Measurements from ENCODE around the gene PAK1IP1.
A peak's percentile ranks its signal among the peaks of the same experiment; 100 is the strongest.

The PAK1IP1 gene

DNA sequence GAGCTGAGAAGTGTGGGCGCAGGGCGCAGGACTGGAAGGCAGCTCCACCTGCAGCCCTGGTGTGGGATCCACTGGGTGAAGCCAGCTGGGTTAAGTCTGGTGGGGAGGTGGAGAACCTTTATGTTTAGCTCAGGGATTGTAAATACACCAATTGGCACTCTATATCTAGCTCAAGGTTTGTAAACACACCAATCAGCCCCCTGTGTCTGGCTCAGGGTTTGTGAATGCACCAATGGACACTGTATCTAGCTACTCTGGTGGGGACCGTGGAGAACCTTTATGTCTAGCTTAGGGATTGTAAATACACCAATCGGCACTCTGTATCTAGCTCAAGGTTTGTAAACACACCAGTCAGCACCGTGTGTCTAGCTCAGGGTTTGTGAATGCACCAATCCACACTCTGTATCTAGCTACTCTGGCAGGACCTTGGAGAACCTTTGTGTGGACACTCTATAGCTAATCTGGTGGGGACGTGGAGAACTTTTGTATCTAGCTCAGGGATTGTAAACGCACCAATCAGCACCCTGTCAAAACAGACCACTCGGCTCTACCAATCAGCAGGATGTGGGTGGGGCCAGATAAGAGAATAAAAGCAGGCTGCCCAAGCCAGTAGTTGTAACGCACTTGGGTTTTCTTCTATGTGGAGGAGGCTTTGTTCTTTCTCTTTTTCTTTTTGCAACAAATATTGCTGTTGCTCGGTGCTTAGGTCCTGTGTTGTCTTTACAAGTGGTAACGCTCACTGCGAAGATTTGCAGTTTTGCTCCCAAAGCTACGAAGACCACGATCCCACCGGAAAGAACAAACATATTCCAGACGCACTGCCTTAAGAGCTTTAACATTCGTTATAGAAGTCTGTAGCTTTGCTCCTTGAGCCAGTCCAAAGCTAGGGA, 26.4 kb downstream of the PAK1IP1 start:
- peak; percentile 79 for TF ChIP-seq POLR2A (IDR thresholded peaks at IDR 0.05; ENCODE audit: low read length)
- peak; percentile 46 to 71 for DNase-seq

- peak in 1 of 2 experiments; percentile 37 for DNase-seq
- TF ChIP-seq GATA1 (IDR thresholded peaks at IDR 0.05; ENCODE audit: low read depth, low read length) = no peak
- TF ChIP-seq POLR2A (IDR thresholded peaks at IDR 0.05; ENCODE audit: low read length) = peak; percentile 49
Measured at GRCh38 chr6:10721850-10722569, 27.2 kb downstream of the PAK1IP1 start.

GRCh38 chr6:10722570-10722819, 27.7 kb downstream of the PAK1IP1 start:
- no peak for TF ChIP-seq GATA1 (IDR thresholded peaks at IDR 0.05; ENCODE audit: low read depth, low read length)
- TF ChIP-seq POLR2A (IDR thresholded peaks at IDR 0.05; ENCODE audit: low read length) = no peak
- DNase-seq = no peak

DNA sequence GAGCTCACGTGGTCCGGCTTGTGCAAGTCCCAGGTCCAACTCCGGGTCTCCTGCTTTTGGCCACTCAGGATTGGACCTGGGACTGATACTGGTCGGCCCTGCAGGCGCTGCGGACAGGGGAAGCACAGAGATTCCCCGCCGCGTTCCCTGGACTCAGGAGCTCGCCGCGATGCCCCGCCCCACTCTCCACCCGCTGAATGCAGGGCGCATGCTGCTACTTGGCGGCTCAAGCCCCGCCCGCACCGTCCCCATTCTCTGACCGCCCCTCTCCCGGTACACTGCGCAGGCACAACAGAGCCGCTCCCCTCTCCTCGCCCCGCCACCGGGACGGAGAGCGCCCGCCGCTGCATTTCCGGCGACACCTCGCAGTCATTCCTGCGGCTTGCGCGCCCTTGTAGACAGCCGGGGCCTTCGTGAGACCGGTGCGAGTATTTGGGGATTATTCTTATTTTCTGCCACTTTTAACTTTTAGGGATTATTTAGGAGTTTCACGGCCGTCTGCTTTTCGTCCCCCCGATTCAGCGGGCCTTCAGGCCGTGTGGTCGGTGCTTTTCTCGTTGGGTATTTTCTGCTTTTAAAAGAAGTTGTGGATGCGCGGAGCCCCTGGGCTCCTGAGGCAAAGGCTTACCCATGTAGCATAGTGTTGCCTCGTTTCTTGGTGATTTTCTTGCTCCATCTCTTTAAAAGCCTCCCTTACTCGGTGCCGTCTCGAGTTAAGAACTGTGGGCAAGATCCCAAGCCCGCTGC, 28.2 kb downstream of the PAK1IP1 start, which contains the start of gene TMEM14C:
Gene TMEM14C (plus strand): TSS at position 251 of the 747 bp plus-strand sequence. CDS start 1,544 bp downstream, outside the sequence.
- TF ChIP-seq GATA1 (IDR thresholded peaks at IDR 0.05; ENCODE audit: low read depth, low read length) = no peak
- TF ChIP-seq POLR2A (IDR thresholded peaks at IDR 0.05; ENCODE audit: low read length) = peak; percentile 85
- DNase-seq = peak; percentile 93

GRCh38 chr6:10723567-10723881, 28.8 kb downstream of the PAK1IP1 start:
- peak; percentile 58 to 65 for DNase-seq

GRCh38 chr6:10725044-10725443, 30.3 kb downstream of the PAK1IP1 start:
- peak; percentile 81 to 97 for DNase-seq
- TF ChIP-seq GATA1 (IDR thresholded peaks at IDR 0.05; ENCODE audit: low read depth, low read length) (peak; percentile 64), POLR2A (IDR thresholded peaks at IDR 0.05; ENCODE audit: low read length) (peak; percentile 64)

More at GRCh38 chr6:10723567-10723881, 28.8 kb downstream of the PAK1IP1 start:
- TF ChIP-seq POLR2A (IDR thresholded peaks at IDR 0.05; ENCODE audit: low read length) = no peak
- no peak for TF ChIP-seq GATA1 (IDR thresholded peaks at IDR 0.05; ENCODE audit: low read depth, low read length)

DNA sequence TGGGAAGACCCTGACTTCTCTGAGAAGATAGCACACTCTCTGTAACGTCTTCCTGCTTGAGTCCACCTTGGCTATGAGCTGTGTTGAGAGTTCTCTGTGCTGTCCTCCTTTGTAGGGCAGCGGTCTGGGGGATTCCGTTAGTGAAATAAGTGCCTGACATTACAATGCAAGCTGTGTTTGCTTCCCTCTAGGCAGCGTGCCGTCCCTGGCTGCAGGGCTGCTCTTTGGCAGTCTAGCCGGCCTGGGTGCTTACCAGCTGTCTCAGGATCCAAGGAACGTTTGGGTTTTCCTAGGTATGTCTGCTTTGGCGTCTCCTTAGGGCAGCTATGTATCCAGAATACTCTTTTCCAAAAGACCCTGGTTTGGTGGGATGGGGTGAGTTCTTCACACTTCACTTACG, 30.9 kb downstream of the PAK1IP1 start:
- DNase-seq = peak in 1 of 2 experiments; percentile 41

DNA sequence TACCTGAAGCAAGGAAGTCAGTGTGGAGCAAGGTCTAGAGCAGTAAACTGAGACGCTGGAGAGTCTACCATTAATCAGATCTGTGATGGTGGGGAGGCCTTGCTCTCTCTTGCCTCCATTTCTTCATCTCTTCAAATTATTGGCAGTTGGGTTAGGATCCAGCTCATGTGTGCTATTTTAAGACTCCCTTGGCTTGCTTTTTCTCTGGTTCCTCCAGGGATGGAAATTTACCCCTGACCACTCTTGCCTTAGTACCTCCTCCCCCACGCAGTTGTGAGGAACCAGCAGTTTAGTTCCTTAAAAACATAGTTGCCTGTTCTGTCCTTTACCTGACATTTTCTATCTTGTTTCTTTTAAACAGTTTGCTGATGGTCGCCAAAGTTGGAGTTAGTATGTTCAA, 35.5 kb downstream of the PAK1IP1 start:
- no peak for TF ChIP-seq POLR2A (IDR thresholded peaks at IDR 0.05; ENCODE audit: low read length)
- no peak for TF ChIP-seq GATA1 (IDR thresholded peaks at IDR 0.05; ENCODE audit: low read depth, low read length)
- DNase-seq = no peak

More for the DNA sequence above, 30.9 kb downstream of the PAK1IP1 start:
- no peak for TF ChIP-seq GATA1 (IDR thresholded peaks at IDR 0.05; ENCODE audit: low read depth, low read length)
- no peak for TF ChIP-seq POLR2A (IDR thresholded peaks at IDR 0.05; ENCODE audit: low read length)

DNA sequence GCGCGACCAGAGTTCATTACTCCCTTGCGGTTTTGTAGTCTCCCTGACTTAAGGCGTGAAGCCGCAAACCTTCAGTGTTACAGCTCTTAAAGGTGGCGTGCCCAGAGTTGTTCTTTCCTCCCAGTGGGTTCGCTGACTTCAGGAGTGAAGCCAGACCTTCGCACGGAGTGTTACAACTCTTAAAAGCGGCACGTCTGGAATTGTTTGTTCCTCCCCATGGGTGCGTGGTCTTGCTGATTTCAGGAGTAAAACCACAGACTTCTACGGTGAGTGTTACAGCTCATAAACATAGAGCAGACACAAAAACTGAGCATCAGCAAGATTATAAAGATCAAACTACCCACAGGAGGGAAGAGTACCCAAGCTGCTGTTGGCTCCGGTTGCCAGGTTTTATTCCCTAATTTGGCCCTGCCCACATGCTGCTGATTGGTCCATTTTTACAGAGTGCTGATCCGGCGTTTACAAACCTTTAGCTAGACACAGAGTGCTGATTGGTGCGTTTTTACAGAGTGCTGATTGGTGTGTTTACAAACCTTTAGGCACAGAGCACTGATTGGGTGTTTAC, 38.5 kb downstream of the PAK1IP1 start:
- no peak for TF ChIP-seq GATA1 (IDR thresholded peaks at IDR 0.05; ENCODE audit: low read depth, low read length)
- TF ChIP-seq POLR2A (IDR thresholded peaks at IDR 0.05; ENCODE audit: low read length) = peak; percentile 24
- peak in 1 of 2 experiments; percentile 15 for DNase-seq

- TF ChIP-seq GATA1 (IDR thresholded peaks at IDR 0.05; ENCODE audit: low read depth, low read length) (no peak), POLR2A (IDR thresholded peaks at IDR 0.05; ENCODE audit: low read length) (no peak)
- DNase-seq = no peak
Measured at GRCh38 chr6:10733863-10734262, 39.1 kb downstream of the PAK1IP1 start.

- no peak for TF ChIP-seq GATA1 (IDR thresholded peaks at IDR 0.05; ENCODE audit: low read depth, low read length)
- TF ChIP-seq POLR2A (IDR thresholded peaks at IDR 0.05; ENCODE audit: low read length) = no peak
- DNase-seq = no peak
Measured at GRCh38 chr6:10736731-10737130, 42.0 kb downstream of the PAK1IP1 start.

DNA sequence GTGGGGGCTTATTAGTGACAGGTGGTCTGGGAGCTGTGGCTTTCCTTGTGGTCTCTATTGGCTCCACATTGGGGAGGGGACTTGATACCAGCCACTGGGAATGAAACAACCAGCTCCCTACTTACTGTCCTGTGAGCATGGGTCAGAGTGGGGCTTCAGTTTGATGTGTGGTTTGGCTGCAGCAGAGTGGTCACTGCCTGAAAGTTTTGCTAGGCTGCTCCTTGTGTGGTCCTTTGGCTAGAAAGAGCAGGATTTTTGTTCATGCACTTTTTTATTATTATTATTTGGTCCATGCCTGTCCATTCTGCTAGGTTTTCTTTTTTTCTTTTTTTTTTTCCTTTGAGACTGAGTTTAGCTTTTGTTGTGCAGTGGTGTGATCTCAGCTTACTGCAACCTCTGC, 45.3 kb downstream of the PAK1IP1 start:
- no peak for TF ChIP-seq GATA1 (IDR thresholded peaks at IDR 0.05; ENCODE audit: low read depth, low read length)
- TF ChIP-seq POLR2A (IDR thresholded peaks at IDR 0.05; ENCODE audit: low read length) = no peak
- no peak for DNase-seq

DNA sequence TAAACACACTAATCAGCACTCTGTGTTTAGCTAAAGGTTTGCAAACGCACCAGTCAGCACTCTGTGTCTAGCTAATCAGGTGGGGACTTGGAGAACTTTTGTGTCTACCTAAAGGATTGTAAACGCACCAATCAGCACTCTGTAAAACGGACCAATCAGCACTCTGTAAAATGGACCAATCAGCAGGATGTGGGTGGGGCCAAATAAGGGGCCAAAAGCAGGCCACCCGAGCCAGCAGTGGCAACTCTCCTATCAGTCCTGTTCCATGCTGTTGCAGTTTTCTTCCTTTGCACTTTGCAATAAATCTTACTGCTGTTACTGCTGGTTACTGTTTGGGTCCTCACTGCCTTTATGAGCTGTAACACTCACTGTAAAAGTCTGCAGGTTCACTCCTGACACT, 46.9 kb downstream of the PAK1IP1 start:
- peak; percentile 20 to 37 for DNase-seq

GRCh38 chr6:10742251-10742650, 47.5 kb downstream of the PAK1IP1 start:
- TF ChIP-seq GATA1 (IDR thresholded peaks at IDR 0.05; ENCODE audit: low read depth, low read length) (no peak), POLR2A (IDR thresholded peaks at IDR 0.05; ENCODE audit: low read length) (no peak)
- DNase-seq = no peak

All from erythroblast (primary cell).